ENCODE data around the gene UBE2R2. TPM values are rescaled to one million over a fixed set of nuclear protein-coding genes. Genes with fewer than 3 reads are reported as not detected.
"Not testable (repeated sequence)": the region's sequence is repeated elsewhere in the genome, so short reads cannot be mapped to it uniquely, and the experiment has no call there.

The UBE2R2 gene
- total RNA-seq, 2 donors from 2014 or later, result 44.4 to 50.1 TPM

DNA sequence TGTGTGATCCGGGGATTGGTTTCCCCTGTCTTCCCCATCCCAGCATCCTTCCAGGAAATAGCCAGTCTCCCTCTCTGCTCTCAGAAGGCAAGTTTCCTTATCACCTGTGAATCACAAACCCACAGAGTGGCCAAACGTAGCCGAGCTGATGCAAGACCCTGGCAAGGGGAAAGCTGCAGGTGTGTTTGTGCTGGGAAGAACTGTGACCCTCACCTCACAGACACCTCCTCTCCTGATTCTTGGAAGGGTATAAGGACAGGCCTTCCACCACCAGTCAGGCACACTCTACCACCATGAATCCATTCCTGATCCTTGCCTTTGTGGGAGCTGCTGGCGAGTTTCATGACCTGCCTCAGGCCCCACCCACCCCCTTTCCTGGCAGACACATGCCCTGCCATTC lies 21.7 kb upstream of the UBE2R2 start, which contains the start of gene PRSS3:
Gene PRSS3 (plus strand): TSS at position 281 of the 400 bp plus-strand sequence. CDS start 13 bp downstream, at position 294.
- no peak for ATAC-seq
- peak within 1 kb of the TSS in 1 of 2 donors; percentile 5 for H3K27ac Mint-ChIP-seq
- no peaks in the 10 kb centered on the region for H3K36me3 Mint-ChIP-seq
- H3K9me3 Mint-ChIP-seq, result no peaks in the 10 kb centered on the region
- DNase-seq (ENCODE audit: low spot score in 2 of 2), result no peak

DNA sequence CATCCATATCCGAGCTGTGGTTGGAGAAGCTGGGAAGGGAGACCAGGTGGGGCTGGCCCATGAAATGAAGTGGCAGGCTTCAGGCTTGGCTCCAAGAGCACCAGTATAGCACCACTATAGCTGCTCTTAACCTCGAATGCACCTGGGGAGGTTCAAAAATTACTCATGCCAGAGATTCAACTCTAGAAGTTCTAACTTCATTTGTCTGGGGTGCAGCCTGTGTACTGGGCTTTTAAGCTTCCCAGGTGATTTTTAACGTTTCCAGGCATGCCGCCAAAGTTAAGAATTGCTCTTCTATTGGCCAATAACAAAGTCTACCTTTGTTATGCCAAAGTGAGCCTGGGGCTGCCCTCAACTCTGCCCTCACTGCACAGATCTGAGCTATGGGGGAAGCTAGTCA lies 21.1 kb upstream of the UBE2R2 start:
- DNase-seq (ENCODE audit: low spot score in 2 of 2), result no peak
- H3K27ac Mint-ChIP-seq, result peak overlapping the region in 1 of 2 donors; percentile 5
- ATAC-seq, result peak in 1 of 2 donors; percentile 24
- no peaks in the 10 kb centered on the region for H3K36me3 Mint-ChIP-seq
- H3K9me3 Mint-ChIP-seq, result no peaks in the 10 kb centered on the region

DNA sequence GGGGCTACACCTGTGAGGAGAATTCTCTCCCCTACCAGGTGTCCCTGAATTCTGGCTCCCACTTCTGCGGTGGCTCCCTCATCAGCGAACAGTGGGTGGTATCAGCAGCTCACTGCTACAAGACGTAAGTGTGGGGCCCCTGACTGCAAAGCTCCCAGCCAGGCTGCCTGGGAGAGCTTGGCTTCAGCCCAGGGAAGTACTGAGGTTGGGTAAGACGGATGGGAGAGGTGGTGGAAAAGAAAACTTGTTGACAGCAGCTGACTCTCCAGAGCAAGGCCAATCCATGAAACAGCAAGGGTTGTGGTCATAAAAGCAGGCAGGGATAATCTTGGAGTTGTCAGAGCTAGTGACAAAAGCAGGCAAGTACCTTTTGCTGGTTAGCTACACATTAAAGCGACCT lies 20.3 kb upstream of the UBE2R2 start:
- ATAC-seq, H3K36me3 Mint-ChIP-seq: not testable (repeated sequence)

DNA sequence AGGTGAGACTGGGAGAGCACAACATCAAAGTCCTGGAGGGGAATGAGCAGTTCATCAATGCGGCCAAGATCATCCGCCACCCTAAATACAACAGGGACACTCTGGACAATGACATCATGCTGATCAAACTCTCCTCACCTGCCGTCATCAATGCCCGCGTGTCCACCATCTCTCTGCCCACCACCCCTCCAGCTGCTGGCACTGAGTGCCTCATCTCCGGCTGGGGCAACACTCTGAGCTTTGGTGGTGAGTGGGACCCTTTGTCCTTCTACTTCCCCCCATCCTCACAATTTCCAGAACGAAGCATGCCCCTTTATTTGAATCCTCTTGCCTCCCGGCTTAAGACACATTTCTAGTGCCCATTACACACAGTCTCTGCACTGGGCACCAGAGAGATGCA lies 19.1 kb upstream of the UBE2R2 start:
- no peak for ATAC-seq

More for the DNA sequence above, 20.3 kb upstream of the UBE2R2 start:
- H3K9me3 Mint-ChIP-seq; H3K27ac Mint-ChIP-seq; DNase-seq (ENCODE audit: low spot score in 2 of 2): not testable (repeated sequence)

DNA sequence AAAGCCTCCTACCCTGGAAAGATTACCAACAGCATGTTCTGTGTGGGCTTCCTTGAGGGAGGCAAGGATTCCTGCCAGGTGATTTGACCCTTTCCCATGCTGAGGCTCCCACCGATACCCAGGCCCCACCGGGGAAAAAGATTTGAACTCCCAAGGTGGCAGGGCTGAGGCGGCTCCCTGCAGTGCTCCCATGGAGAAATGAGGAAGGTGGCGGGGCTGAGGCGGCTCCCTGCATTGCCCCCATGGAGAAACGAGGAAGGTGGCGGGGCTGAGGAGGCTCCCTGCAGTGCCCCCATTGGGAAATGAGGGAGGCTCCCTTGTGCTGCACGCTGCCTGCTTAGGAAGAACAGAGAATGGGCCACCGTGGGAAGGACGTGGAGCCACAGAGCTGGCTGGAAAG lies 18.4 kb upstream of the UBE2R2 start:
- ATAC-seq (no peak), DNase-seq (ENCODE audit: low spot score in 2 of 2) (no peak)
- Mint-ChIP-seq H3K9me3 (no peaks in the 10 kb centered on the region), H3K36me3 (no peaks in the 10 kb centered on the region), H3K27ac (no peak overlapping the region)

More for the DNA sequence above, 19.1 kb upstream of the UBE2R2 start:
- H3K36me3 Mint-ChIP-seq, result no peaks in the 10 kb centered on the region
- H3K9me3 Mint-ChIP-seq, result no peaks in the 10 kb centered on the region
- no peak overlapping the region for H3K27ac Mint-ChIP-seq
- DNase-seq (ENCODE audit: low spot score in 2 of 2), result no peak

DNA sequence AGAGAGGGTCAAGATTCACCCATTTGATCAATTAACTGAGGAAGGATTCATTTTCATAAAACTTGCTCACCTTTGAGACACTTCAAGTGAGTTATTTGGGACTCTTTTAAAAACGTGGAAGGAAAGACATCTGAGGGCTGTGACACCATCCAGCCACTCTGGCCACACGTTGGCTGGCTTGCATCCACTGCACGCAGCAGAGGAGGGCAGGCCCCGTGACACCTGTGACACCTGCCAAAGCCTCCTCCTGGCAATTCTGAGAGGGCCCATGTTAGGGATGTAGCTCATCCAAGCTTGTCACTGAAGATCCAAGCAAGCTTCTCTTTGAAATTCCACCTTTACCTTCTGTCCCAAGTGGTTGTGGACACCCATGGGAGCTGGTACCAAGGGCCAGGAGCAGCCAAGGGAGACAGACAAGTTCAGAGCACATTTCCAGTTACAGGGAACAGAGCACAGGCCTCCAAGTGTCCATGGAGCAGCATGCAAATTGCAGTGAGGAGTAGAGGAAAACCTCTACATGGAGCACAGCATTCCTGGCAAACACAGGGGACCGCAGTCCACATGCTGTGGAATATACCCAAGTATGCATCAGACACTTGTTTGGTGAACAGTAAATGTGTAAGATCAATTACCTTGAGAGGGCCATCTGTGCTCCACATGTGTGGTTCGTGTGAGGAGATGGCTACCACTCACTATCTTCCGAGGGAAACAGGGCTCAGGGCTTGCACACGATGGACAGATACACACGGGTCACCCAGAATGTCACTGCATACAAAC lies 16.8 kb upstream of the UBE2R2 start:
- no peaks in the 10 kb centered on the region for H3K9me3 Mint-ChIP-seq
- no peak overlapping the region for H3K27ac Mint-ChIP-seq
- no peak for ATAC-seq
- DNase-seq (ENCODE audit: low spot score in 2 of 2), result no peak
- no peaks in the 10 kb centered on the region for H3K36me3 Mint-ChIP-seq

DNA sequence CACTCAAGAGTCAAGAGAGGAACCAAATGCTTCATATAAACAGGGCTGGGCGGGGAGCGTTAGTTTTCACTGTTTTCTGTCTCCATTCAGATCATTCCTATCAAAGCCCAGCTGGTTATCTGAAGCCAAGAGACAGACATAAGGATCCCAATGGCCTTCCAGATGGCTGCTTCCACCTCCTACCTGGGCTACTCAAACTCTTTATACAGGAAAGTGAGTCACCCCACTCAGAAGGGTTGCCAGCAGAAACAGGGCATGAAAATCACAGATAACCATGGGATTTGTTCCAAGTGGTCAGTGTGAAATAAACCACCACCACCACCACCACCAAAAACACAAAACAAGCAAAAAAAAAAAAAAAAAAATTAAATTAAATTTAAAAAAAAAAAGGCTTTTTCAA lies 16.1 kb upstream of the UBE2R2 start:
- Mint-ChIP-seq H3K27ac (no peak overlapping the region), H3K9me3 (no peaks in the 10 kb centered on the region), H3K36me3 (no peaks in the 10 kb centered on the region)
- no peak for DNase-seq (ENCODE audit: low spot score in 2 of 2)
- no peak for ATAC-seq

DNA sequence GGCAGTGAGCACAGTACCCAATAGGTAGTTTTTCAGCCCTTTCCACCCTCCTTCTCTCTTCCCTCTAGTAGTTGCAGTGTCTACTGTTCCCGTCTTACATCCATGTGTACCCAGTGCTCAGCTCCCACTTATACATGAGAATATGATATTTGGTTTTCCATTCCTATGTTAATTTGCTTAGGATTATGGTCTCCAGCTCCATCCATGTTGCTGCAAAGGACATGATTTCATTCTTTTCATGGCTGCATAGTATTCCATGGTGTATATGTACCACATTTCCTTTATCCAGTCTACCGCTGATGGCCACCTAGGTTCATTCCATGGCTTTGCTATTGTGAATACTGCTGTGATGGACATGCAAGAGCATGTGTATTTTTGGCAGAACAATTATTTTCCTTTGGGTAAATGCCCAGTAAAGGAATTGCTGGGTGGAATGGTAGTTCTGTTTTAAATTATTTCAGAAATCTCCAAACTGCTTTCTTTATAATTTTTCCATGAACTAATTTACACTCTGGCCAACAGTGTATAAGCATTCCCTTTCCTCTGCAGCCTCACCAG lies 14.9 kb upstream of the UBE2R2 start:
- not testable (repeated sequence) for H3K9me3 Mint-ChIP-seq; DNase-seq (ENCODE audit: low spot score in 2 of 2); ATAC-seq; H3K27ac Mint-ChIP-seq; H3K36me3 Mint-ChIP-seq

DNA sequence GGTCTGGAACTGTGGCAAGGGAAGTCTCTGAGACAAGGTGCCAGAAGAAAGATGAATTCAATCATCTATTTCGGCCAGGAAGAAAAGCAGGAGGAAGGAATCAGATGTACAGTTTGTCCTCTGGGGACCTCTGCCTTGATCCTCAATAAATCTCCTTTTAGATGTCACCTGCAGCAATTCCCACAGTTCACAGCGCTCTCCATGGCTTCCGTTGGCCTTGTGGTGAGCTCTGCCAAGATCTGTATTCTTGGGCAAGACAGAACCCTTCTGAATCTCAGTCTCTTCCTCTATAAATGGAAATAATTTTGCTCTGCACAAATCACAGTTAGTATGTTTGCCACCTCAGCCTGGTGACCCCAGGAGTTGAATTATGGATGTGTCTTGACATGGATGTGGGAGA lies 12.8 kb upstream of the UBE2R2 start:
- not testable (repeated sequence) for ATAC-seq; H3K27ac Mint-ChIP-seq; H3K9me3 Mint-ChIP-seq; DNase-seq (ENCODE audit: low spot score in 2 of 2); H3K36me3 Mint-ChIP-seq

DNA sequence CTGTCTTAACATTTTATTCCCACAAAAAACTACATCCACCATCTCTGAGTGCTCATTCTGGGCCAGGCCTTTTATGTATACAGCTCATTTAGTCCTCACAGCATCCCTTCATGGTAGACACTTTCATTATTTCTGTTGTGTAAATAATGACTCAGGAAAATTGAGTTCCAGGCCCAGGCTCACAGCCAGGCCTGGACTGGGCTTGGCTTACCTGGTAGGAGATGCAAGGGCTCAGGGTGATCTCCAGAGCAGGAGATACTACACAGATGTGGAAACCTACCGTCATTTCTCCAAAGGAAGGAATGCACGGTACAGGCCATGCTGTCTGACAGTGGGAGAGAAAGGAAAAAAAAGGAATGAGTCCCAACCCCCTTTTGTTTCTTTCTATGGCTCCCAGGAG lies 9.8 kb upstream of the UBE2R2 start:
- H3K27ac Mint-ChIP-seq; H3K36me3 Mint-ChIP-seq; DNase-seq (ENCODE audit: low spot score in 2 of 2); H3K9me3 Mint-ChIP-seq; ATAC-seq: not testable (repeated sequence)

DNA sequence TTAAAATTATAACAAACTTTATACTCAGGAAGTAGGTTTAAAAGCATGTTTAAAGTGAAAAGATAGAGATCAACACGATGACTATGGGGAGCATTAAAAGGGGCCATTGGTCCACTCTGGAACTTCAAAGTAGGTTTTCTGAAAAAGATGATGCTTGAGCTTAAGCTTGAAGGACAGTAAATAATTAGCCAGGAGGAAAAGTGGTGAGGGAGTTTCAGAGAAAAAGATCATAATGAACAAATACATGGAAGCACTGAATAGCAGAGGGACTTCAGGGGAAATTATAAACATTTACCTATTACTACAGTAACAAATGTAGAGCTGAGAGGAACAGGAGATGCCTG lies 8.0 kb upstream of the UBE2R2 start:
- not testable (repeated sequence) for H3K9me3 Mint-ChIP-seq; DNase-seq (ENCODE audit: low spot score in 2 of 2); ATAC-seq; H3K27ac Mint-ChIP-seq; H3K36me3 Mint-ChIP-seq

DNA sequence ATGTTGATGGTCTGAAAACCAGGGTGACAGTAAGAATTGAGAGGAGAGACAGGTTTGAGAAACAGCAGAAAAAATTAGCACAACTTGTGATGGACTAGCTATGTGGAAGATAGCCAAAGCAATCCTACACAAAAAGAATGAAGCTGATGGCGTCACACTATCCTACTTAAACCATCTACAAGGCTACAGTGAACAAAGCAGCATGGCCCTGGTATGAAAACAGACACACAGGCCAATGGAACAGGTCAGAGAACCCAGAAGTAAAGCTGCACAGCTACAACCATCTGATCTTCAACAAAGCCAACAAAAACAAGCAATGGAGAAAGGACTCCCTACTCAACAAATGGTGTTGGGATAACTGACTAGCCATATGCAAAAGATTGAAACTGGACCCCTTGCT lies 7.5 kb upstream of the UBE2R2 start:
- ATAC-seq (no peak), DNase-seq (ENCODE audit: low spot score in 2 of 2) (no peak)
- Mint-ChIP-seq H3K27ac (no peak overlapping the region), H3K9me3 (no peaks in the 10 kb centered on the region), H3K36me3 (no peaks in the 10 kb centered on the region)

DNA sequence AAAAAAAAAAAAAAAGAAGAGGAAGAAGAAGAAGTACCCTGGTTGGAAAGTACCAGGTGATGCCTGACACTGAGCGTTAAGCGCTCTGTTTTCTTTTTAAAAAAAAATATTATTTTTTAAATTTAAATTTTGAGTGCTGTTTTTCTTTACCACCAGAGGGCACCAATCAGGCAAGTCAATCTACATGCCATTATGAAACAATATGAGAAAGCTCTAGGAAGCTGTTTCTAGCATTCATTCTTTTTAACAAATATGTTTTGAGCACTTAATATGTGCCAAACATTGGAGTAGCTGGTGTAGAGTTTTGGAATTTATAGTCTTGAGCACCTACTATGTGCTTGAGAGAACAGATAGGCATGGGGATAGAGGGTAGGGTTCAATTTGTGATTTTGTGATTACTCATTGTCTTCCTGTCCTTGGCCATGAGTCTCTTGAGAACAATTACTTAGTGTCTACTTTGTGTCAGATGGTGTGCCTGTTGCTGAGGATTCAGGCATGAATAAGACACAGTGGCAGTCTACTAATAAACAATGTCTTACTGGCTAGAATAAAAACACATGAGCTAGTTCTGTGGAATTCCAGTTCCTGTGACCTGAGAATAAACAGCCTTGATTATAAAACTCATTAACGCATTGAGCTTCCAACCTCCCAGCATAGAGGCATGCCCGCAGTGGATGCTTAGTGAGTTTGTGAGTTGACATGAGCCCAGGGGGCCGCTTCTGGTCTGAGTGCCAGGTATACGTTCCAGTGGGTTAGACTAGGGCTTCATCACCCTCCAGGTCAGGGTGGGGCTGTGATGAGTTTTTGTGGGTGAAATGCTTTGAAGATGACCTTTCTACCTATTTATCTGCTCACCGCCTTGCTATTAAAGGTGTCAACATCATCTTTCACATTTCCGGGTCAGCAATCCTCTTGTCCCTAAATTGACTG lies 3.0 kb upstream of the UBE2R2 start:
- H3K36me3 Mint-ChIP-seq, result peaks cover 8% of the 10 kb centered on the region in 2 donors
- no peaks in the 10 kb centered on the region for H3K9me3 Mint-ChIP-seq
- DNase-seq (ENCODE audit: low spot score in 2 of 2), result no peak
- peak in 1 of 2 donors; percentile 17 for ATAC-seq
- peak overlapping the region in 1 of 2 donors; percentile 94 for H3K27ac Mint-ChIP-seq

DNA sequence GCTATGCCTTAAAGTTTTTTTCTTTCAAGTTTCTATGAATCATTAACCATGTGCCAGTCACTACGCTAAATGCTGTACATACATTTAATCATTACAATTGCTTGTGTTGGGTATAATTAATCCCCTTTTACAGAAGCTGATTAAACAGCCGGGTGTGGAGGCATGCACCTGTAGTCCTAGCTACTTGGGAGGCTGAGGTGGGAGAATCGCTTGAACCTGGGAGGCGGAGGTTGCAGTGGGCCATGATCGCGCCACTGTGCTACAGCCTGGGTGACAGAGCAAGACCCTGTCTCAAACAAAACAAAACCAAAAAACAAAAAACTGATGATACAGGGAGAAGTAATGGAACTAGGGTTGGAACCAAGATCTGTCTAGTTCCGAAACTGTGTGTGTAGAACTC lies 1.2 kb upstream of the UBE2R2 start:
- no peaks in the 10 kb centered on the region for H3K9me3 Mint-ChIP-seq
- H3K36me3 Mint-ChIP-seq, result peaks cover 9 to 16% of the 10 kb centered on the region in 2 donors
- peak overlapping the region in 1 of 2 donors; percentile 94 for H3K27ac Mint-ChIP-seq
- DNase-seq (ENCODE audit: low spot score in 2 of 2) (no peak), ATAC-seq (no peak)

DNA sequence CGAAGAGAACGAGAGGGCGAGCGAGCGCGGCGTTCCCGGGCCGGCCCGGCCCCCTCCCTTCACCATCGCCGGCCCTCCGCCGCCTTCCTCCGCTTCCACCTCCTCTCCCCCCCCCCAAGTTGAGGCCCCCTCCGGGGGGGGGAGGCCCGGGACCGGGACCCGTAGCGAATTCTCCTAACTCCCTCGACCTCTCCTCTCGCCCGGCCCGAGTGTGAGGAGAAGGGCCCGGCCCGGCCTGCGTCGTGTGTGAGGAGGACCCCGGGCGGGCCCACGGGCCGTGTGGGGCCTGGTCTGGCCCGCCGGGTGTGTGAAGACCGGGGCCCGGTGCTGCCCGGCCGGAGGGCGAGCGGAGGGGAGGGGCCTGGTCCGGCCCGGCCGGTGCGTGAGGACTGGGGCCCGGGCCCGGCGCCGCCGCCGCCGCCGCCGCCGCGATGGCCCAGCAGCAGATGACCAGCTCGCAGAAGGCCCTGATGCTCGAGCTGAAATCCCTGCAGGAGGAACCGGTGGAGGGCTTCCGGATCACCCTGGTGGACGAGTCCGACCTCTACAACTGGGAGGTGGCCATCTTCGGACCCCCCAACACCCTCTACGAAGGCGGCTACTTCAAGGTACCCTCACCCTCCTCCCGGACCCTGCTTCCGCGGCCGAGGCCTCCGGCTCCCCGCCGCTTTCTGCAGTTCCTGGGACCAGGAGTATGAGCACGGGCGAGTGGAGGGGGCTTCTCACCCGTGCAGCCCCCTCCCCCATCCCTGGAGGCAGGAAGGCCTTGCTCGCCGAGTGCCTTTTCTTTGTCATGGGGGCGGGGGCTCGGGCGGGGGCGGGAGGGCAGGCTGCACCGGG lies 587 bp downstream of the UBE2R2 start:
- H3K36me3 Mint-ChIP-seq, result peaks cover 9 to 16% of the 10 kb centered on the region in 2 donors
- ATAC-seq, result peak; percentile 7 to 31
- peak; percentile 57 to 66 for DNase-seq (ENCODE audit: low spot score in 2 of 2)
- no peaks in the 10 kb centered on the region for H3K9me3 Mint-ChIP-seq
- H3K27ac Mint-ChIP-seq, result peak overlapping the region; percentile 68 to 98

DNA sequence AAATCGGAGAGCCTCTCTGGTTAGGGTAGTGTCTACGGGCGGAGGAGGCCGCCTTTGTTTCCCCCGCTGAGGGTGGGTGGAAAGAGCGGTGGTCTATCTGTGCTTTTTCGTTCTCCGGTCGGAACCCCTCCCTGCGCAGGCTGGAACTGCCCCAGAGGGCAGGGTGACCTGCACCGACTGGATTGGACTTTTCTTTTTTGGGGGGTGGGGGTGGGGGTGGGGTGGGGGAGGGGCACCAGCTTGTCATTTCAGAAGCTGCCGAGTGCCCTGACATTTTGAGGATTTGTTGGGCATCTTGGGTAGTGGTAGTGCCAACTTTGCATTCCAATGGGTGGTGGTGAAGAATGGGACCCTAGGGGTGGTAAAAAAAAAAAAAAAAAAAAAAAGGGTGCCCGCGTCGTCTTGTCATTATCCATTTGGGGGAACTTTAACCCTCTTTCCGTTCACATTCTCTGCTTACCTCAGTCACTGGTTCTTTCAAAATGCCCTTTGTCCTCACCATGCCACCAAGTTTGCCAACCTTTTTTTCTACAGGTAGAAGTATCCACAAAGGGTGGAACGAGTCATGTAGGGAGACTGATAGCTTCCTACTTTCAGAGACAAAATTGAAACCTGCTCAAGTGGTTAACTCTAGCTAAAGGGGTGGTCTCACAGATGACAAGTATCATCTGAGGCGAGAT lies 1.3 kb downstream of the UBE2R2 start:
- DNase-seq (ENCODE audit: low spot score in 2 of 2), result peak in 1 of 2 donors; percentile 11
- peaks cover 9 to 16% of the 10 kb centered on the region in 2 donors for H3K36me3 Mint-ChIP-seq
- H3K9me3 Mint-ChIP-seq, result no peaks in the 10 kb centered on the region
- peak in 1 of 2 donors; percentile 23 for ATAC-seq
- peak overlapping the region; percentile 95 to 98 for H3K27ac Mint-ChIP-seq
